COLO668 (cell line): ENCODE data around the gene SMYD2.

ENCODE experiments used
- DNase-seq: peaks from one replicate; lab custom pipeline; 2025; ENCODE audit not compliant: unreplicated experiment; lab: John Stamatoyannopoulos, UW

Gene SMYD2

GRCh38 chr1:214354440-214355148 lies 73.6 kb downstream of the SMYD2 start:
- DNase-seq = no peak

DNA sequence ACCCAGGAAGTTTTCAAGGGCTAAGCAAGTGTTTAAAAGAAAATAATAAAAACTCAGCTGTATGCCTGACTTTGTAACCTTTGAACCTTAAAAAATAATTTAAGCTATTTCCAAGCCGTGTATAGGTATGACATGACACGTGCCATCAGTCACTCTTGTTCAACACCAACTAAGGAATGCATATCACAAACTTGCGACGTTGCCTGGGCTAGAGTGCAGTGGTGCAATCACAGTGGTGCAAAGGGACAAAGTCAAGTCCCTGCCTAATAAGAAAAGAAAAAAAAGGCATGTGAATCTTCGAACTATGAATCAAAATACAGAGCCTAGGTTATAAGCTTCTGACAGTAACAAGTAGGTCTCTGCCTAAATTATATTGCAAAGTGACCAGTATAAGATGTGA lies 79.2 kb downstream of the SMYD2 start:
- no peak for DNase-seq

DNA sequence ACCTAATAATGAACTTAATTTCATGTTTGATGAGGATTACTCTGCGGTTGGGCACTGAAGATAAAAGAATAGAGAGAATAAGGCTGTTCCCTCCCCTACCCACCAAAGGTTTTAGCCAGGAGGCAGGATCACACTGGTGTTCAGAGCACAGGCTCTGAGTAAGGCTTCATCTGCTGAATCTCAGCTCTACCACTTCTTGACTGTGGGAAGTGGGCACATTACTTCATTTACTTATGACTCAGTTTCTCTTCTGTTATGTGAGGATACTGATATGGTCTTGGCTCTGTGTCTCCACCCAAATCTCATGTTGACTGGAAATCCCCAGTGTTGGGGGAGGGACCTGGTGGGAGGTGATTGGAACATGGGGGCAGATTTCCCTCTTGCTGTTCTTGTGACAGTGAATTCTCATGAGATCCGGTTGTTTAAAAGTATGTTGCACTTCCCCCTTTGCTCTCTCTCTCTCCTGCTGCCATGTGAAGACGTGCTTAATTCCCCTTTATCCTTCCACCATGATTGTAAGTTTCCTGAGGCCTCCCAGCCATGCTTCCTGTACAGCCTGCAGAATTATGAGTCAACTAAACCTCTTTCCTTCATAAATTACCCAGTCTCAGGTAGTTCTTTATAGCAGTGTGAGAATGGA lies 79.7 kb downstream of the SMYD2 start:
- no peak for DNase-seq

- DNase-seq = no peak
Measured at GRCh38 chr1:214361636-214362035, 80.7 kb downstream of the SMYD2 start.

DNA sequence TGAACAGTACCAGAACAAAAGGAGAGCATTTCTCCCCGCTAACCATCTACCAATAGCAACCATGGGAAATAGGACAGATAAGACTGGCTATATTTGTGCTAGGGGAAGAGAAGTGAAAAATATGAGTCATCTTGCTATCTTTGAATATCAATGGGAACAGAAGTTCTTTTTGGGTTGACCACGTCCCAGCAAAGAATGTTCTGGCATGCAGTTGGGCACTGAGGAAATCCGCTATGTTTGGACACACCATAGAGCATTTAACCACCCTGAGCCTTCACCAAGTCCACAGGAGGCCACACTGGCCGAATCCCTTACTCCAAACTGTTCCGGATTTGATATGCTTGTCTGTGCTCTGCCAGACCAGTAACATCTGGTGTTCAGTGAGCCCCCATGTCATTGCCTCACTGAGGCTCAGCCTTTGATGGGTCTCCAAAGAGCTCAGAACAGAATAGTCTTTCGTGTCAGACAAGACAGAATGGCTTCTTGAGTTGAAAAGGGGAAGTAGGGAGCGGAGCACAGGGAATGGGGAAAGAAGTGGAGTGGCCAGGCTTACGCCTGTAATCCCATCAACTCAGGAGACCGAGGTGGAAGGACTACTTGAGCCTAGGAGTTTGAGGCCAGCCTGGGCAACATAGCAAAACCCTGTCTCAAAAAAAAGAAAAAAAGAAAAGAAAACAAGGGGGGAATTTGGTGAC lies 81.4 kb downstream of the SMYD2 start:
- no peak for DNase-seq

- no peak for DNase-seq
Measured at GRCh38 chr1:214363386-214363785, 82.4 kb downstream of the SMYD2 start.

DNA sequence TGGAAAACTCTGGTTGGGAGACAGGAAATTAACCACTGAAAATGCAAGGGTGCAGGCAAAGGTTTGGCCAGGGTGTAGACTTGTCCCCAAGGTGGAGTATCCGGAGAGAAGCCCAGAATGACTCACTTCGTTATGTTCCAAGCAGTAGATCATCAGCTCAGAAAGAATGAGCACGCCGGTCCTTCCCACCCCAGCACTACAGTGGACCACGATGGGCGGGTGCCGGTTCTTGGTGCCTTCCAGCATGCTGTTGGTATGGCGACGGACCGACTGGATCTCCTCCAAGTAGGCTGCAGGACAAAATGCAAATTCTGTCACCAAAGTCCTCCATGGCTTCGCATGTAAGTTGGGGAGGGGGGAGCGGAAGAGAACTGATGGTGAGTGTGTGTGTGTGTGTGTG lies 83.4 kb downstream of the SMYD2 start:
- no peak for DNase-seq

DNA sequence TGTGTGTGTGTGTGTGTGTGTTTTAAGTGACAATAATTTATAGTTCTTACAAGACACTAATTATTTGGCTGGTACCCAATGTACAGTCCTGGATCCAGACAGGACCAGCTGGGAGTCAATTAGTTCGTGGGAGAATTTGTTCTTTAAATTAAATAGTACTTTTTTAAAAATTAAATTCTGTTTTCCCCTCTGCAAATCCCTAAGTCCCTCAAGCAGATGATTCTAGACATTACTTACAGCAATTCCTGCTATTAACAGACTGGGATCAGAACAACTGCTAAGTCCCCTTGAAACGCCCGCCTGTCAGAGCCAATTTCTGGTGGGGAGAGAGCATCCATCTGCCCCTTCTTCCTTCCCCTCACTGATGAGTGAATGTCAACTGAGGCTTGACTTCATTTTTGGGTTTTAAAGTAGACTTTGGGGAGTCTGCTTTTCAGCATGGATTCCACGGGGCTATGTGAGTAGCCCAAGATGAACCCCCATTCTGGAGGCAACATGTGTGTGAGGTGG lies 83.9 kb downstream of the SMYD2 start:
- no peak for DNase-seq

GRCh38 chr1:214367841-214368240 lies 86.9 kb downstream of the SMYD2 start:
- no peak for DNase-seq

GRCh38 chr1:214369364-214369763 lies 88.4 kb downstream of the SMYD2 start:
- no peak for DNase-seq

- DNase-seq = no peak
Measured at GRCh38 chr1:214370615-214371014, 89.7 kb downstream of the SMYD2 start.

- no peak for DNase-seq
Measured at GRCh38 chr1:214372092-214372491, 91.1 kb downstream of the SMYD2 start.

DNA sequence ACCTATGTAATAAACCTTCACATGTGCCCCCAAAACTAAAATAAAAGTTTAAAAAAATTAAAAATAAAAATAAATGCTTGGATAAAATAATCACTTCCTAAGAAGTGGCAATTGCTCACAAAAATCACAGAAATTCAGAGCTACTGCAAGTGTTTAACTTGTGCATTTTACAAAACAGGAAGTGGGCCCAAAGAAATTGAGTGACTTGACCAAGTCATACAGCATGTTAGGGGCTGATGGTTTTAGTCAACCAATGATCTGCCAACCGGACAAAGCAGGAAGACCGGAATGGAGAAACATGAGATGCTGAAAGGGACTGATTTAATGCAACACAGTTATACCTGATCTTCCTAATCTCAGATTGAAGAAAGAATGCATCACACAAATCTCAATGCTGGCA lies 96.5 kb downstream of the SMYD2 start:
- DNase-seq = no peak

- no peak for DNase-seq
Measured at GRCh38 chr1:214377886-214378285, 96.9 kb downstream of the SMYD2 start.

DNA sequence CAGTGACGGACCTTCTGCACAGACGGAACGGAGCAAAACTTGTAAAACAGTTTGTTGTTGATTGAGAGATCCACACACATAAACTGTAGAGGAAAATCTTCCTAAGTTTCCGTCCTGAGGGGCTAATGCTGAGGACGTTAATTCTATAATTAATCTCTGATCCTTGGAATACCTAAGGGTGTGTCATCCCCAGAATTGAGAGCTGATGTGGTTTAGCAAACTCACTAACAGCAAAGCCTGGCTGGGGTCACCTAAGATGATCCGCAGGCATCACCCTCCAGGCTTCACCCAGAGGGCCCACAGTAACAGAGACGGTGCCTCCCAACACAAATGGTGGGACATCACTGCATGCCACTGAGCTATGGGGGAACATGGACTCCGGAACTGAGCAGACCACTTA lies 97.5 kb downstream of the SMYD2 start:
- no peak for DNase-seq

DNA sequence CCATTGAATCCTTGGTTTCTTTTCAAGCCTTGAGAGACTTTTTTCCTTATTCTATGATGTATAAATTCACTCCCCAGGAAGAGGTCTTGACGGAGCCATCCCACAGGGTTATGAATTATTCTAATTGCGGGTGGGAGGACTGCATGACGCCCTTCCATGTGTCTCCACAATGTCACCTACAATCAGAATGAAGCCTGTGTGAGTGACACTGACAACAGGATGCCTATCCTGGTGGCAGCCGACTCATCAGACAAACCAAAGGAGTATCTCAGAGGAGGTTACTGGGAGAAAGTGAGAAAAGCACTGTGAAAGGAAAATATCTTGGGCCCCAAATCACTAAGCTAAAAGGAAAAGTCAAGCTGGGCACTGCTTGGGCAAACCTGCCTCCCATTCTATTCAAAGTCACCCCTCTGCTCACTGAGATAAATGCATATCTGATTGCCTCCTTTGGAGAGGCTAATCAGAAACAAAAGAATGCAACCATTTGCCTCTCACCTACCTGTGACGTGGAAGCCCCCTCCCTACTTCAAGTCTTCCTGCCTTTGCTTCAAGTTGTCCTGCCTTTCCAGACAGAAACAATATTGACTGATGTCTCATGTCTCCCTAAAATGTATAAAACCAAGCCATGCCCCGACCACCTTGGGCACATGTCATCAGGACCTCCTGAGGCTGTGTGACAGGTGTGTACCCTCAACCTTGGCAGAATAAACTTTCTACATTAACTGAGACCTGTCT lies 98.4 kb downstream of the SMYD2 start:
- DNase-seq = no peak

DNA sequence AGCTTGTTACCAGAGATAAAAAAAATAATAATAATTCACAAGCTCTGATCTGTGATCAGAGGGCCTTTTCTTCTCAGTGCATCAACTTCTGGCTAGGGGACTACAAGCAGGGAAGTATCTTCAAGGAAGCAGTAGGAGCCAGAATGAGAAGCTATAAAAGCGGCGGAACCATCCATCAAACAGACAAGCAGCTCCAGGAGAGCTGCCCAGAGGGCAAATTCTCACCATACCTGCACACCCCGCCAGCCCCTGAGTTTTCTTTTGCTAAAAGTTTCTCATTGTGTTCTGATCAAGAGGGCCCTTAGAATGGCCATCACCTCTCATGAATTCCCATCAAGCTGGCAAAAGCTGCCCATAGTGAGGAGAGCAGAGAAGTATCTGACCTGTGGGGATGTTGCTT lies 99.4 kb downstream of the SMYD2 start:
- DNase-seq = no peak

GRCh38 chr1:214380986-214381695 lies 100.2 kb downstream of the SMYD2 start:
- DNase-seq = no peak

DNA sequence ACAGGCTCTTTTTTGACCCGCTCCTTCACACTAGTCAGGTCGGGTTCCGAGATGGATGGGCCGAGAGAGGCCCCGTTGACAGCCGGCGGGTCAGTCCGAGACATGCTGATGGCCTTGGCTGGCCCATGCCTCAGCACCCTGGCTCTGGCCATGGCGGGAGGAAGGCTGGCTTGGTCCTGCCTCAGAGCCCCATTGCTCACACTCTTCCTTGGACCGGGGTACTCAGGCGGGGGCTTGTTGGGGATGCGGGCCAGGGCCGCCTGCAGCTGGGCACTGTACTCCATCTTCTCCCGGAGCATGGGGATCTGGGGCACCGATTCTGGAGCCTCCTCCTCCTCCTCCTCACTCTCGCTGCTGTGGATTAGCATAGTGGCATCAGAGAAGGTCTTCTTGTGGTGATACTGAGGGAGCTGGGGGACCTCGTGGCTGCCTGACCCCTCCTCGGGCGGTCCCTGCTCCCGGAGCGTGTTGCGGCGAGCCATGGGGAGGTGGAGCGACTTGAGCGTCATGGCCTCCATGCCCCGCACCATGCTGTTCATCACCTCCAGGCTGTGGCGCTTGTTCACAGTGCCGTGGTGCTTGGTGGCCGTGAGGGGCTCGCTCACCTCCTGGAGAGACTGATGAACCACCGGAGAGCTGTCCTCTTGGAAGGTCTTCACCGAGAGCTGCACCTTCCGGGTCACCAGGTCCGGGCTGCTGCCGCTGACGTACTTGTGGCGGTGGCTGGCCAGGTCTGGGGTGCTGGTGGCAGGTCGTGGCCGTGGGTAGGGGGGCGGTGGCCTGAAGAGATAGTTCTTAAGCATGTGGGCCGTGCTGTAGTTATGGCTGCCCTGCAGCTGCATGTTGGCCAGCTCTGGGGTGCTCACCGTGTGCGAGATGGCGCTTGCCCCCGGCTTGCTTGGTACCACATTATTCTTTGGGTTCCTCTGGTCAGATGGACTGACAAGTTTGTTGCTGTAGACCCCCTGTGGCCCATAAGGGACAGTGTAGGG lies 102.7 kb downstream of the SMYD2 start:
- DNase-seq = no peak
